ENCODE measurements around the gene SLC30A2. TPM values are rescaled to one million over a fixed set of nuclear protein-coding genes. Genes with fewer than 3 reads are reported as not detected.

The SLC30A2 gene
- total and polyA plus RNA-seq, 2 of the 13 experiments (the other 11 are each of a cell fraction or from before 2014, with no cell fraction given) = not detected

- TF ChIP-seq ZBTB39 (CRISPR knock-in tag; IDR thresholded peaks at IDR 0.05) = peak; percentile 74
- no peak for TF ChIP-seq BATF2 (CRISPR knock-in tag; IDR thresholded peaks at IDR 0.05)
- TF ChIP-seq SMAD9 (CRISPR knock-in tag; IDR thresholded peaks at IDR 0.05) = no peak
- TF ChIP-seq KMT2A (CRISPR knock-in tag; IDR thresholded peaks at IDR 0.05) = peak; percentile 85
- no peak for TF ChIP-seq RBAK (CRISPR knock-in tag; IDR thresholded peaks at IDR 0.05)
- 0 out of 2 replicates have a peak, but pooled peaks have one; percentile 62 for TF ChIP-seq HMG20A (CRISPR knock-in tag; IDR thresholded peaks at IDR 0.05; ENCODE audit: borderline replicate concordance)
- TF ChIP-seq ZMAT3 (CRISPR knock-in tag; conservative IDR thresholded peaks at IDR 0.05) = peak; percentile 62; the same call in 1 of the 2 replicates
- peak; percentile 75 for TF ChIP-seq FOSL2 (CRISPR knock-in tag; IDR thresholded peaks at IDR 0.05)
- 0 out of 2 replicates have a peak, but pooled peaks have one; percentile 69 for TF ChIP-seq ZNF383 (CRISPR knock-in tag; IDR thresholded peaks at IDR 0.05; ENCODE audit: borderline replicate concordance)
- TF ChIP-seq UBTF (CRISPR knock-in tag; IDR thresholded peaks at IDR 0.05) = peak; percentile 50
- TF ChIP-seq BORCS8-MEF2B (CRISPR knock-in tag; IDR thresholded peaks at IDR 0.05) = peak; percentile 71; the same call in 1 of the 2 replicates
- TF ChIP-seq RARG (CRISPR knock-in tag; IDR thresholded peaks at IDR 0.05; ENCODE audit: low read depth) = no peak
- TF ChIP-seq ZNF652 (CRISPR knock-in tag; IDR thresholded peaks at IDR 0.05; ENCODE audit: borderline replicate concordance, low read depth) = peak; percentile 59; the same call in 1 of the 2 replicates
- peak; percentile 79 for TF ChIP-seq PHF20 (CRISPR knock-in tag; IDR thresholded peaks at IDR 0.05)
- 0 out of 2 replicates have a peak, but pooled peaks have one; percentile 63 for TF ChIP-seq MYNN (CRISPR knock-in tag; IDR thresholded peaks at IDR 0.05; ENCODE audit: low read depth)
- 0 out of 2 replicates have a peak, but pooled peaks have one; percentile 29 for TF ChIP-seq RBFOX2 (IDR thresholded peaks at IDR 0.05; ENCODE audit: low read depth, low read length)
- no peak; the same call in 1 of the 2 replicates for TF ChIP-seq FOXC1 (CRISPR knock-in tag; IDR thresholded peaks at IDR 0.05; ENCODE audit: borderline replicate concordance)
- peak; percentile 95 for TF ChIP-seq KDM4B (CRISPR knock-in tag; IDR thresholded peaks at IDR 0.05)
- 0 out of 2 replicates have a peak, but pooled peaks have one; percentile 36 for TF ChIP-seq ZNF772 (CRISPR knock-in tag; IDR thresholded peaks at IDR 0.05)
- peak; percentile 30; the same call in 1 of the 2 replicates for TF ChIP-seq RFXANK (CRISPR knock-in tag; IDR thresholded peaks at IDR 0.05)
- peak; percentile 92 for TF ChIP-seq ATF2 (CRISPR knock-in tag; IDR thresholded peaks at IDR 0.05)
- TF ChIP-seq ZNF75D (CRISPR knock-in tag; IDR thresholded peaks at IDR 0.05; ENCODE audit: borderline replicate concordance) = no peak
- TF ChIP-seq ZNF501 (CRISPR knock-in tag; IDR thresholded peaks at IDR 0.05) = peak; percentile 84
- no peak for TF ChIP-seq EEA1 (CRISPR knock-in tag; IDR thresholded peaks at IDR 0.05; ENCODE audit: borderline replicate concordance)
Measured at GRCh38 chr1:25997828-25998761, 47.8 kb downstream of the SLC30A2 start, which contains the start of gene PAFAH2 (continued).
